ACC112 (cell line): ENCODE measurements around the gene YBEY.
A peak's percentile ranks its signal among the peaks of the same experiment; 100 is the strongest.

Experiments
- H2AFZ ChIP-seq: fragments of 200-600 bp; sonication (generic); one replicate; pipeline ENCODE4 v1.6.0; 2017; ENCODE audit warnings: antibody characterized with exemption, low read length; ENCODE audit not compliant: unreplicated experiment
- H3K27ac ChIP-seq: fragments of 200-600 bp; sonication (generic); 2 replicates; pipeline ENCODE4 v1.5.1; 2014; ENCODE audit warnings: low read depth, mild to moderate bottlenecking, antibody characterized with exemption, low read length, moderate library complexity
- H3K27me3 ChIP-seq: fragments of 200-600 bp; sonication (generic); 2 replicates; pipeline ENCODE4 v1.6.1; 2014; ENCODE audit warnings: mild to moderate bottlenecking, antibody characterized with exemption, low read length, moderate library complexity, mixed read lengths; ENCODE audit not compliant: insufficient read depth
- H3K36me3 ChIP-seq: fragments of 200-600 bp; sonication (generic); 2 replicates; pipeline ENCODE4 v1.6.1; 2016; ENCODE audit warnings: mild to moderate bottlenecking, antibody characterized with exemption, low read length, moderate library complexity, mixed read lengths; ENCODE audit not compliant: insufficient read depth
- H3K4me1 ChIP-seq: fragments of 200-600 bp; sonication (generic); one replicate; pipeline ENCODE4 v1.6.1; 2016; ENCODE audit warnings: low read length, mixed read lengths; ENCODE audit not compliant: insufficient read depth, unreplicated experiment, control insufficient read depth
- H3K4me3 ChIP-seq: fragments of 200-600 bp; sonication (generic); 2 replicates; pipeline ENCODE4 v1.5.1; 2014; ENCODE audit warnings: mild to moderate bottlenecking, low read depth, low read length
- H3K79me2 ChIP-seq: fragments of 200-600 bp; sonication (generic); one replicate; pipeline ENCODE4 v1.6.0; 2016; ENCODE audit warnings: low read length; ENCODE audit not compliant: control insufficient read depth, unreplicated experiment, insufficient read depth

YBEY gene

DNA sequence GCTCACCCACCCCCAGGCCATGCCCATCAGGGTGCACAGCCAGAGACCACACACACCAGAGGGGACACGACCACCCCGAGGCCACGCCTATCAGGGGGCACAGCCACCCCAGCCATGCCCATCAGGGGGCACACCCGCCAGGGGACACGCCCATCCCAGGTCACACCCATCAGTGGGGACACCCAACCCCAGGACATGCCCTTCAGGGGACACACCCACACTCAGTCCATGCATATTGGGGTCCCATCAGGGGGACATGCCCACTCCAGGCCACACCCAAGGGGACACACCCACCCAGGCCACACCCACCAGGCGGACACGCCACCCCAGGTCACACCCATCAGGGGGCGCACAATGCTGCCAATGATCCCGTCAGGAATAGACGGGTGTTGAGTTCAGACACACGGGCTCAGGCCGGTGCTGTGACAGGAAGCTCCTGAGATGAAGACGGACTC is 21.4 kb upstream of the YBEY start:
- H2AFZ ChIP-seq = no peak overlapping the region
- H3K4me1 ChIP-seq = no peaks in the 10 kb centered on the region
- no peaks in the 10 kb centered on the region for H3K79me2 ChIP-seq
- no peak overlapping the region for H3K27ac ChIP-seq
- no peaks in the 10 kb centered on the region for H3K27me3 ChIP-seq
- H3K4me3 ChIP-seq = no peak overlapping the region
- H3K36me3 ChIP-seq = peaks cover 11% of the 10 kb centered on the region; the same call in 1 of the 2 replicates

DNA sequence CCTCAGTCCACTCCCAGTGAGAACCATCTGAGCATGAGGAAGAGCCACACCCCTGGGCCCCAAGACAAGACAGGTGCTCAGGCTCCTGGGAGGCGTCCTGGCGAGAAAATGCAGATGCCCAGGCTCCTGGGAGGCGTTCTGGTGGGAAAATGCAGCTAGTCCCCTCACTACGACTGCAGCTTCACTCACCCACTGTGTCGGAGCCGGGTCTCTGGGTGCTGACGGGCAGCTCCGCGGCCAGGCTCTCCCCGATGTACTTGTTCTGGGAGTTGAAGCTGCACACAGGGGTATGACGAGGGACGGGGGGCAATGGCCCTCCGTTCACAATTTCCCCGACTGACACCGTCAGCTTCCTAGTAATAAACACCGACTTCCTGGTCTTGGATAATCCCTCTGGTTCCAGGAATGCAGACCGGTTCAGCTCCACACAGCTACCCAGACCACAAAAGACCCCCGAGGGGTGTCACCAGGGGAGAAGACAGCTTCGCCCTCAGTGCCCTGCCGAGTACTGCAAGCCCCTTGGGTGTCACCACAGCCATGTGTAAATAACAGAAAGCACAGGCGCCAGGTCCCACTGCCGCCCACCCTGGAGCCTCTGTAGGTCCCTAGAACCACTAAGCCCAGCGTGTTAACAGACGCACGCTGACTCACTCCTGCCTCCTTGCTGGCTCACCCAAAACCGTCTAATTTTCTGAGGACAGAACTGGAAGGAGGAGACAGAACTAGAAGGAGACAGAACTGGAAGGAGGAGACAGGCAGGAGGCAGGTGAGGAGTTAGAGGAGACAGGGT is 20.2 kb upstream of the YBEY start:
- H2AFZ ChIP-seq = no peak overlapping the region
- H3K27me3 ChIP-seq = no peaks in the 10 kb centered on the region
- peaks cover 17% of the 10 kb centered on the region for H3K36me3 ChIP-seq
- H3K4me1 ChIP-seq = no peaks in the 10 kb centered on the region
- no peak overlapping the region for H3K4me3 ChIP-seq
- no peak overlapping the region for H3K27ac ChIP-seq
- H3K79me2 ChIP-seq = no peaks in the 10 kb centered on the region

DNA sequence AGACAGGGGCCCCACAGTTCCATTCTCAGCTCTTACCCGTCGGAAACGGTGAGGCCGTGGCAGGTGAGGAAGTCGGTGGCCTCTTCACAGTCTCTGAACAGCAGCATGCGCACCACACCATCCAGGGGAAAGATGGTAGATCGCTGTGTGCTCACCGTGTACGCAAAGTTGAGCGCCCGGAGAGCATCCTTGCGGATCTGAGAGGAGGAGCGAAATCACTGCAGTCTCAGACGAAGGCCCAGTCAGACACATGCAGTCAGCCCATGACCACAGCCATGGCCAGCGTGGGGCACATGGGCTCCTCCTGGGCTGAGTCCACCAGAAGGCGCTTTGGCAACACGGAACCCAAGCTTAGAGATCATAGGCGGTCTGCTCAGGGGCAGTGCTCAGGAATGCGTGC is 19.2 kb upstream of the YBEY start:
- Histone ChIP-seq H3K27ac (no peak overlapping the region), H3K4me3 (no peak overlapping the region), H3K27me3 (no peaks in the 10 kb centered on the region), H3K36me3 (peaks cover 19% of the 10 kb centered on the region), H2AFZ (no peak overlapping the region), H3K4me1 (no peaks in the 10 kb centered on the region), H3K79me2 (no peaks in the 10 kb centered on the region)

DNA sequence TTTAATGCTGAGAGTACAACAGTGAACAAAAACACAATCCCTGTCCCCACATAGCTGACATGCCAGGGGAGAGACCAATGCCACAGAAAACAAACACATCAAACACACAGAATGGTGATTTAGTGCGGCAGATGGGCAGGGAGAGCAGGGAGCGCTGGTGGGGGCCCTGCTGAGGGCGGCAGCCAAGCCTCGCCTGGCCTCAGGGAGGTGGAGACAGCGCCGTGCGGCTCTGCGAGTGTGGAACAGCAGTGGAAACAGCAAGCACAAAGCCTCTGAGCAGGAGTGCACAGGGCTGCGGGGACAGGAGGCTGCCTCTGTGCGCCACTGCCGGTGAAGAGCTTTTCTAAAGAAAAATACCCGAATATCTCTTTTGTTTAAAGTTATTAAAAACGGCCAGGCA is 17.8 kb upstream of the YBEY start:
- Histone ChIP-seq H3K36me3 (peaks cover 19% of the 10 kb centered on the region), H3K27ac (no peak overlapping the region), H3K4me3 (no peak overlapping the region), H3K4me1 (no peaks in the 10 kb centered on the region), H2AFZ (no peak overlapping the region), H3K79me2 (no peaks in the 10 kb centered on the region), H3K27me3 (no peaks in the 10 kb centered on the region)

DNA sequence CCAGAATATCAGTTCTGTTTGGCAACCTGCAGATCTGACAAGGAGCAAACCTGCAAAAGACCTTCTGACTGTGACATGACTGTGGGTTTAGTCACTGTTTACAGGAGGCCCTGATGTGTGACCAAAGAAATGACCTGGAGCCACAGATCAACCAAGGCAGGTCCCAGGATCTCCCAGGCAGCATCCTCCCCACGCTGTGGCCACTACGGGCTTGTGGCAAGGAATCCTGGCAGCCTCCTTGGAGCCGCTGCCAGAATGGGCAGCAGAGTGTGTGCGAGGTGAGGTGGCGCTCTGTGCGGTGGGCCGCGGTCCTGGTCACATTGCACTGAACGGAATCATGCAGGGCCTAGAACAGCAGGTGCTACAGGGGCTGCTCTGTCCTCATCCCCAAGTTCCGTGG is 16.7 kb upstream of the YBEY start:
- H3K4me3 ChIP-seq = no peak overlapping the region
- no peaks in the 10 kb centered on the region for H3K4me1 ChIP-seq
- no peak overlapping the region for H2AFZ ChIP-seq
- no peaks in the 10 kb centered on the region for H3K27me3 ChIP-seq
- H3K27ac ChIP-seq = no peak overlapping the region
- H3K36me3 ChIP-seq = peaks cover 19% of the 10 kb centered on the region
- no peaks in the 10 kb centered on the region for H3K79me2 ChIP-seq

DNA sequence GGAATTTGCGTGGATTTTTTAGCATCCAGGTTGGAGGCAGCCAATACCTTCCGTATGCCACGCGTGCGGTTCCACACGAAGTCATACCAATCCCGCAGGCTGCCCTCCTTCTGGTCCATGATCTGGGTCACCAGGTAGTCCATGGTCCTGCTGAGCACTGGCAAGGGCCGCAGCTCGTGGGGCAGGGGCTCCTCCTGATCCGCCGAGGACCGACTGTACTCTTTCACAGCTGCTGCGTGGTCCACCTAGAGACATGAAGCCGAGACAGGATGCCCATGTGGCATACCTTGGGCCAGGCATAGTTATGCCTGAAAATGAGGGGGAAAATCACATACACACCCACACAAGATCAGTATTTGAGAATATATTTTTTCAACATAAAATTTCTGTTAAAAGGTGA is 12.8 kb upstream of the YBEY start:
- no peaks in the 10 kb centered on the region for H3K79me2 ChIP-seq
- peaks cover 18% of the 10 kb centered on the region for H3K36me3 ChIP-seq
- H3K27ac ChIP-seq = no peak overlapping the region

DNA sequence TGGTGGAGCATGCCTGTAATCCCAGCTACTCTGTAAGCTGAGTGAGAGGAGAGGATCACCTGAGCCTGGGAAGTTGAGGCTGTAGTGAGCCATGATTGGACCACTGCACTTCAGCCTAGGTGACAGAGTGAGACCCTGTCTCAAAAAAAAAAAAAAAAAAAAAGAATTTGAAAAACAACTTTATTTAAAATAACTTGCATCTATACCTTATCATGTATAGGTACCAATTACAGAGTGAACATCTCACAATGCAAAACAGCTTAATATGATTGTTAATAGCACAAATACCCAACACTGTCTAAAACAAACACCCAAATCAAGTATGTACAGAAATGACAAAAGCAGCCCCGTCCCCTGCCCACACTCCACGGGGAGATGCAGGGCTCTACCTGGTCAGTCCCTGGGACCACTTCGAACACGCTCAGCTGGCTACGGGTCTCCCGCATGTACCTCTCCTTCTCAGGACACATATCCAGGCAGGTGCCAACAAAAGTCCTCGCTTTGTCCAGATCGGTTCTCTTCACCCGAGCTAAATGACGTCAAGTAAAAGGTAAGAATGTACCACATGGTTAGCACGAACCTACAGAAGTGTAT is 11.2 kb upstream of the YBEY start:
- Histone ChIP-seq H3K4me3 (no peak overlapping the region), H3K27ac (no peak overlapping the region), H3K79me2 (peaks cover 5% of the 10 kb centered on the region), H2AFZ (no peak overlapping the region), H3K36me3 (peaks cover 24% of the 10 kb centered on the region), H3K4me1 (no peaks in the 10 kb centered on the region), H3K27me3 (no peaks in the 10 kb centered on the region)

More for the DNA sequence above, 12.8 kb upstream of the YBEY start:
- Histone ChIP-seq H3K4me1 (no peaks in the 10 kb centered on the region), H3K4me3 (no peak overlapping the region), H3K27me3 (no peaks in the 10 kb centered on the region), H2AFZ (no peak overlapping the region)

DNA sequence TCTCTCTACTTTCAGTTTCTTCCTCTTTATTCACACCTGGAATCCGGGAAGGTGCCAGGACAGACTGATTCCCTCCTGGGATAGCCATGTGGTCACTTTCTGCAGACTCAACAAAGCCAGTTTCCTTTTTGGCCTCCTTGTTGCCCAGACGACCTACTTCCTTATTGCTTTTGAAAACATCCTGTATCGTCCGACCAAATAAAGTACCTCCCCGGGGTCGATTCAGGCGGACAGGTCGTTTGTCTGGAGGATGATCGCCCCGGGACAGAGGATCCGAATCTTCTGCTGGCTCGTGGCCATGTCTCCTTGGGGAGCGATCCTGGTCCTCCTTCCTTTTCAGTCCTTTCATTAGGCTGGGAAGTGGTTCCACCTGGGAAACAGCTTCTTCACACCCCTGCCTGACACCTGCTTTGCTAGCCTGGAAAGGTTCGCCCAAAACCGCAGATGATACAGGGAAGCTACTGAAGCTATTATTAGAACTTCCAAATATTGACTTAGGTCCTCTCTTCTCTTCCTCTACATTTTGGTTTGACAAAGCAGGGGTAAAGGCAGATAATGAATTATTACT is 2.0 kb upstream of the YBEY start:
- Histone ChIP-seq H3K79me2 (peaks cover 65% of the 10 kb centered on the region), H2AFZ (no peak overlapping the region), H3K27me3 (no peaks in the 10 kb centered on the region), H3K4me1 (peaks cover 25% of the 10 kb centered on the region), H3K36me3 (peaks cover 17% of the 10 kb centered on the region), H3K27ac (no peak overlapping the region), H3K4me3 (peak overlapping the region; percentile 84)

DNA sequence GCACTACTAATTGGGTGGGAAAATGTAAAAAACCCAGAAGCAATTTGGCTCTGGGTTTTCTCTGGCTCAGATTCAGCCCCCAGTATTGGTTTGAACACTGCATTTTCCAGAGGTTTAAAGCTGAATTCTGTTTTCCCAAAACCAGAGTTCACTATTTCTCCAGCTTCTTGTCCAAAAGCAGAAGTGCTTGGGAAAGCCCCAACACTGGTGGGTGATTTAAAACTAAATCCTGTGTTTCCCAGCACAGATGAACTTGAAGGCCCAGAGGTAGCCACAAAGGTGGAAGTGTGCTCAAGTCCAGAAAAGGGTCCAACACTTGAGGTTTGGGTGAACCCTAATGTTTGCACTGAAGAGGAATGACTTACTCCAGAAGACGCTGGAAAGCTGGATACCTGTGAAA is 1.4 kb upstream of the YBEY start:
- Histone ChIP-seq H3K27ac (no peak overlapping the region), H2AFZ (no peak overlapping the region), H3K4me3 (peak overlapping the region; percentile 84), H3K36me3 (peaks cover 14% of the 10 kb centered on the region), H3K27me3 (no peaks in the 10 kb centered on the region), H3K79me2 (peaks cover 61% of the 10 kb centered on the region), H3K4me1 (peaks cover 25% of the 10 kb centered on the region)

DNA sequence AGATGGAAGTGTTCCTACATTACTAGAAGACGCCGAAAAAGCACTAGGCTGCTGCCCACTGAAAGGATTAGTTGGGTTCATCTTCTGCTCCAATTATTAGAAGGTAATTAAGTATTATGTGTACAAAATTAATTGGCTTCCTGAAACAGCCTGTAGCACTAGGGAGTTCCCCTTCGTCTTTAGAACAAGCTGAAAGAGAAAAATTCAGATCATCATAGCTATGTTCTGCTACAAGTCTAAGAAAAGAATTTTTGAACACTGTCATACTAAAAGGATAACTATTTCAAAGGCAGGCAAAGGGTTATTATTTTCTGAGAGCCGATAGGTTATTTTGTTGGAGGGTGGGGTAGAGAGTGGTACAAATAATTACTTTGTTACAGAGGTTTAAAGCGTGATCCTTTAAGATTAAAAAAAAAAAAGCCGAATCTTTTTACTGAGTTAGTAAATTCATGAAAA is 908 bp upstream of the YBEY start, which contains the start of gene MCM3AP:
Gene MCM3AP (minus strand): TSS at position 406 of the 456 bp plus-strand sequence. CDS start 325 bp downstream, at position 81.
- Histone ChIP-seq H3K4me1 (peaks cover 25% of the 10 kb centered on the region), H3K27ac (peak within 1 kb of the TSS; percentile 87), H3K27me3 (no peaks in the 10 kb centered on the region), H3K79me2 (peaks cover 57% of the 10 kb centered on the region), H2AFZ (peak within 1 kb of the TSS; percentile 92), H3K36me3 (peaks cover 14% of the 10 kb centered on the region), H3K4me3 (peak within 1 kb of the TSS; percentile 84)
